Adipocyte (in vitro differentiated cells): ENCODE measurements around the gene TEX48.

ENCODE experiments used
- DNase-seq: peaks from one replicate; pipeline ENCODE4 v3.0.0-alpha.2; 2015; ENCODE audit warnings: low read depth
- H3K27me3 ChIP-seq: replicated peaks from 2 replicates; pipeline ENCODE4 v1.7.0; 2013; ENCODE audit warnings: mild to moderate bottlenecking, low read length, moderate library complexity; ENCODE audit not compliant: control insufficient read depth, insufficient read depth
- H3K36me3 ChIP-seq: 2 replicates; pipeline ENCODE4 v1.7.0; 2013; ENCODE audit warnings: low read length, mild to moderate bottlenecking, moderate library complexity; ENCODE audit not compliant: control insufficient read depth, insufficient read depth, severe bottlenecking
- H3K4me1 ChIP-seq: 2 replicates; pipeline ENCODE4 v1.7.0; 2013; ENCODE audit warnings: mild to moderate bottlenecking, low read length, moderate library complexity; ENCODE audit not compliant: control insufficient read depth, insufficient read depth
- H3K4me3 ChIP-seq: 2 replicates; pipeline ENCODE4 v1.7.0; 2013; ENCODE audit warnings: mild to moderate bottlenecking, low read length, moderate library complexity
- H3K9ac ChIP-seq: 2 replicates; pipeline ENCODE4 v1.7.0; 2013; ENCODE audit warnings: mild to moderate bottlenecking, low read length, moderate library complexity
- H3K9me3 ChIP-seq: 2 replicates; pipeline ENCODE4 v1.7.0; 2013; ENCODE audit warnings: mild to moderate bottlenecking, low read length, moderate library complexity; ENCODE audit not compliant: control insufficient read depth

Gene TEX48

GRCh38 chr9:114664181-114664580 lies 17.8 kb downstream of the TEX48 start:
- Histone ChIP-seq H3K4me1 (no peaks in the 10 kb centered on the region), H3K36me3 (no peaks in the 10 kb centered on the region), H3K4me3 (no peak overlapping the region), H3K9ac (no peak overlapping the region), H3K27me3 (peaks cover 10% of the 10 kb centered on the region), H3K9me3 (no peaks in the 10 kb centered on the region)
- DNase-seq, result no peak

GRCh38 chr9:114662081-114662989 lies 19.7 kb downstream of the TEX48 start:
- Histone ChIP-seq H3K4me3 (no peak overlapping the region), H3K27me3 (peaks cover 10% of the 10 kb centered on the region), H3K9ac (no peak overlapping the region), H3K4me1 (no peaks in the 10 kb centered on the region), H3K36me3 (no peaks in the 10 kb centered on the region), H3K9me3 (no peaks in the 10 kb centered on the region)
- peak; percentile 77 for DNase-seq

- no peak for DNase-seq
- H3K27me3 ChIP-seq, result peaks cover 10% of the 10 kb centered on the region
- peaks cover 18% of the 10 kb centered on the region for H3K4me1 ChIP-seq
- no peak within 1 kb of the TSS for H3K4me3 ChIP-seq
- no peaks in the 10 kb centered on the region for H3K36me3 ChIP-seq
- no peak within 1 kb of the TSS for H3K9ac ChIP-seq
- no peaks in the 10 kb centered on the region for H3K9me3 ChIP-seq
These were observed 24.3 kb downstream of the TEX48 start, which contains the start of gene TEX53 for GRCh38 chr9:114657705-114658104. Gene TEX53 (minus strand): TSS chr9:114657805. CDS start chr9:114657774, 31 bp downstream.

- H3K4me1 ChIP-seq, result peaks cover 21% of the 10 kb centered on the region
- no peaks in the 10 kb centered on the region for H3K9me3 ChIP-seq
- H3K9ac ChIP-seq, result no peak overlapping the region
- no peak for DNase-seq
- no peaks in the 10 kb centered on the region for H3K36me3 ChIP-seq
- H3K27me3 ChIP-seq, result peaks cover 3% of the 10 kb centered on the region
- H3K4me3 ChIP-seq, result no peak overlapping the region
These were observed 25.7 kb downstream of the TEX48 start for GRCh38 chr9:114656301-114656700.

GRCh38 chr9:114655689-114656088 lies 26.3 kb downstream of the TEX48 start:
- Histone ChIP-seq H3K36me3 (no peaks in the 10 kb centered on the region), H3K4me3 (no peak overlapping the region), H3K27me3 (no peaks in the 10 kb centered on the region), H3K9ac (no peak overlapping the region), H3K4me1 (peaks cover 21% of the 10 kb centered on the region), H3K9me3 (no peaks in the 10 kb centered on the region)
- no peak for DNase-seq

- Histone ChIP-seq H3K9me3 (no peaks in the 10 kb centered on the region), H3K27me3 (no peaks in the 10 kb centered on the region), H3K9ac (peak overlapping the region; percentile 69), H3K4me3 (no peak overlapping the region), H3K36me3 (peaks cover 6% of the 10 kb centered on the region), H3K4me1 (peaks cover 21% of the 10 kb centered on the region)
- peak; percentile 89 for DNase-seq
These were observed 28.3 kb downstream of the TEX48 start for GRCh38 chr9:114653556-114654159.

- Histone ChIP-seq H3K4me1 (peaks cover 21% of the 10 kb centered on the region), H3K36me3 (peaks cover 8% of the 10 kb centered on the region), H3K9ac (peak overlapping the region; percentile 69), H3K27me3 (no peaks in the 10 kb centered on the region), H3K4me3 (no peak overlapping the region), H3K9me3 (no peaks in the 10 kb centered on the region)
- DNase-seq, result peak; percentile 34
These were observed 29.0 kb downstream of the TEX48 start for GRCh38 chr9:114652776-114653555.

GRCh38 chr9:114643896-114644295 lies 38.1 kb downstream of the TEX48 start:
- Histone ChIP-seq H3K9me3 (no peaks in the 10 kb centered on the region), H3K27me3 (no peaks in the 10 kb centered on the region), H3K4me3 (no peak overlapping the region), H3K4me1 (no peaks in the 10 kb centered on the region), H3K36me3 (peaks cover 64% of the 10 kb centered on the region), H3K9ac (no peak overlapping the region)
- no peak for DNase-seq

- Histone ChIP-seq H3K36me3 (peaks cover 65% of the 10 kb centered on the region), H3K27me3 (no peaks in the 10 kb centered on the region), H3K9me3 (no peaks in the 10 kb centered on the region), H3K9ac (no peak overlapping the region), H3K4me1 (no peaks in the 10 kb centered on the region), H3K4me3 (no peak overlapping the region)
- DNase-seq, result no peak
These were observed 39.0 kb downstream of the TEX48 start for GRCh38 chr9:114643001-114643400.

GRCh38 chr9:114641967-114642366 lies 40.0 kb downstream of the TEX48 start:
- no peaks in the 10 kb centered on the region for H3K9me3 ChIP-seq
- H3K4me3 ChIP-seq, result no peak overlapping the region
- H3K9ac ChIP-seq, result no peak overlapping the region
- DNase-seq, result no peak
- H3K27me3 ChIP-seq, result no peaks in the 10 kb centered on the region
- peaks cover 65% of the 10 kb centered on the region for H3K36me3 ChIP-seq
- no peaks in the 10 kb centered on the region for H3K4me1 ChIP-seq

GRCh38 chr9:114638404-114638803 lies 43.6 kb downstream of the TEX48 start:
- H3K4me3 ChIP-seq, result no peak overlapping the region
- DNase-seq, result no peak
- H3K9ac ChIP-seq, result no peak overlapping the region
- H3K36me3 ChIP-seq, result peaks cover 72% of the 10 kb centered on the region
- H3K4me1 ChIP-seq, result no peaks in the 10 kb centered on the region
- no peaks in the 10 kb centered on the region for H3K9me3 ChIP-seq
- H3K27me3 ChIP-seq, result no peaks in the 10 kb centered on the region
